DND-41 (cell line): ENCODE measurements around the gene DNAJC17.

ENCODE experiments used
- ATAC-seq: fragments of 200-7000 bp; cut with Tn5 transposase; 3 replicates; pipeline ENCODE4 v1.9.1; 2021; ENCODE audit warnings: low read depth; ENCODE audit not compliant: insufficient read depth
- DNase-seq: peaks from one replicate; pipeline ENCODE4 v3.0.0-alpha.2; 2020
- H2AFZ ChIP-seq: 2 replicates; pipeline ENCODE4 v1.6.0; 2012; ENCODE audit warnings: low read depth, low read length
- H3K27ac ChIP-seq: 2 replicates; pipeline ENCODE4 v1.5.1; 2012; ENCODE audit warnings: low read length, inconsistent platforms
- H3K27me3 ChIP-seq: fragments of 200-600 bp; sonication (generic); 2 replicates; pipeline ENCODE4 v1.6.0; 2012; ENCODE audit warnings: low read length, mild to moderate bottlenecking, inconsistent platforms; ENCODE audit not compliant: insufficient read depth, poor library complexity
- H3K36me3 ChIP-seq: 2 replicates; pipeline ENCODE4 v1.5.1; 2012; ENCODE audit warnings: low read length, inconsistent platforms; ENCODE audit not compliant: insufficient read depth
- H3K4me1 ChIP-seq: 2 replicates; pipeline ENCODE4 v1.5.1; 2012; ENCODE audit warnings: mild to moderate bottlenecking, low read length; ENCODE audit not compliant: insufficient read depth
- H3K4me2 ChIP-seq: 2 replicates; pipeline ENCODE4 v1.6.0; 2012; ENCODE audit warnings: mild to moderate bottlenecking, moderate library complexity, low read length, inconsistent platforms; ENCODE audit not compliant: insufficient read depth
- H3K4me3 ChIP-seq, 2 experiments: fragments of 200-600 bp in 1 of 2; shearing (Covaris generic) in 1 of 2; 2 replicates each; pipeline ENCODE4 v1.5.1; 2012 to 2016; ENCODE audit warnings: inconsistent platforms in 2 of 2, low read length in 2 of 2, mild to moderate bottlenecking in 2 of 2, low read depth in 1 of 2, moderate library complexity in 1 of 2
- H3K79me2 ChIP-seq: 2 replicates; pipeline ENCODE4 v1.6.0; 2012; ENCODE audit warnings: low read length, inconsistent platforms; ENCODE audit not compliant: insufficient read depth
- H3K9ac ChIP-seq: 2 replicates; pipeline ENCODE4 v1.6.0; 2012; ENCODE audit warnings: low read depth, mild to moderate bottlenecking, inconsistent platforms, low read length, moderate library complexity
- H3K9me3 ChIP-seq: 2 replicates; pipeline ENCODE4 v1.5.1; 2012; ENCODE audit warnings: low read length, moderate library complexity, mild to moderate bottlenecking, inconsistent platforms; ENCODE audit not compliant: insufficient read depth, severe bottlenecking
- H4K20me1 ChIP-seq: 2 replicates; pipeline ENCODE4 v1.6.0; 2012; ENCODE audit warnings: low read length; ENCODE audit not compliant: insufficient read depth
- EZH2 ChIP-seq: IDR thresholded peaks from 3 replicates; pipeline ENCODE4 v1.6.1; 2012; ENCODE audit warnings: borderline replicate concordance, low read depth, mild to moderate bottlenecking, moderate library complexity, low read length, inconsistent platforms; ENCODE audit not compliant: severe bottlenecking
- TF ChIP-seq, protein P1 (sequence below): IDR thresholded peaks from 2 replicates; pipeline ENCODE4 v1.5.1; 2012; ENCODE audit warnings: borderline replicate concordance, low read length, moderate library complexity, mild to moderate bottlenecking; ENCODE audit not compliant: poor library complexity, severe bottlenecking; ENCODE audit errors: extremely low read depth

The DNAJC17 gene

DNA sequence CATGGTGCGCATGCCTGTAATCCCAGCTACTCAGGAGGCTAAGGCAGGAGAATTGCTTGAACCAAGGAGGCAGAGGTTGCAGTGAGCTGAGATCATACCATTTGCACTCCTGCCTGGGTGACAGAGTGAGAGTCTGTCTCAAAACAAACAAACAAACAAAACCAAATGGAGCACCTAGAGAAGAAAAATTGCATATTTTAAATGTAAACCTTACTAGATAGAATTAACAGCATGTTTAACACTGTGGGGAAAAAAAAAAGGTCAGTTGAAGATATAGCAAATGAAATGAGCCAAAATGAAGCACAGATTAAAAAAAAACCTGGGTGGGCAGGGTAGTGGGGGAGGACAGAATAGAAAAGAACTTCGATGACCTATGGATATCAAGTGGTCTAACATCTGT, 13.9 kb upstream of the DNAJC17 start:
- no peaks in the 10 kb centered on the region for H3K27me3 ChIP-seq
- ATAC-seq (no peak), DNase-seq (no peak)
- H3K4me1 ChIP-seq, result no peaks in the 10 kb centered on the region
- no peak overlapping the region for H3K4me2 ChIP-seq
- H3K79me2 ChIP-seq, result no peaks in the 10 kb centered on the region
- no peak for TF ChIP-seq EZH2
- TF ChIP-seq, protein P1, sequence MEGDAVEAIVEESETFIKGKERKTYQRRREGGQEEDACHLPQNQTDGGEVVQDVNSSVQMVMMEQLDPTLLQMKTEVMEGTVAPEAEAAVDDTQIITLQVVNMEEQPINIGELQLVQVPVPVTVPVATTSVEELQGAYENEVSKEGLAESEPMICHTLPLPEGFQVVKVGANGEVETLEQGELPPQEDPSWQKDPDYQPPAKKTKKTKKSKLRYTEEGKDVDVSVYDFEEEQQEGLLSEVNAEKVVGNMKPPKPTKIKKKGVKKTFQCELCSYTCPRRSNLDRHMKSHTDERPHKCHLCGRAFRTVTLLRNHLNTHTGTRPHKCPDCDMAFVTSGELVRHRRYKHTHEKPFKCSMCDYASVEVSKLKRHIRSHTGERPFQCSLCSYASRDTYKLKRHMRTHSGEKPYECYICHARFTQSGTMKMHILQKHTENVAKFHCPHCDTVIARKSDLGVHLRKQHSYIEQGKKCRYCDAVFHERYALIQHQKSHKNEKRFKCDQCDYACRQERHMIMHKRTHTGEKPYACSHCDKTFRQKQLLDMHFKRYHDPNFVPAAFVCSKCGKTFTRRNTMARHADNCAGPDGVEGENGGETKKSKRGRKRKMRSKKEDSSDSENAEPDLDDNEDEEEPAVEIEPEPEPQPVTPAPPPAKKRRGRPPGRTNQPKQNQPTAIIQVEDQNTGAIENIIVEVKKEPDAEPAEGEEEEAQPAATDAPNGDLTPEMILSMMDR, result no peak
- no peak overlapping the region for H3K9ac ChIP-seq
- no peak overlapping the region for H3K27ac ChIP-seq
- H3K36me3 ChIP-seq, result no peaks in the 10 kb centered on the region
- no peak overlapping the region for H3K4me3 ChIP-seq
- no peaks in the 10 kb centered on the region for H3K9me3 ChIP-seq
- H2AFZ ChIP-seq, result no peak overlapping the region
- no peaks in the 10 kb centered on the region for H4K20me1 ChIP-seq

GRCh38 chr15:40819048-40819447, 11.8 kb upstream of the DNAJC17 start:
- TF ChIP-seq, protein P1, result no peak
- TF ChIP-seq EZH2, result no peak
- no peak for ATAC-seq

GRCh38 chr15:40815042-40815698, 7.9 kb upstream of the DNAJC17 start:
- Histone ChIP-seq H3K4me1 (no peaks in the 10 kb centered on the region), H3K27ac (no peak overlapping the region), H3K4me3 (no peak overlapping the region), H3K4me2 (no peak overlapping the region), H2AFZ (no peak overlapping the region), H3K9ac (no peak overlapping the region), H3K36me3 (peaks cover 34% of the 10 kb centered on the region), H3K27me3 (no peaks in the 10 kb centered on the region), H4K20me1 (no peaks in the 10 kb centered on the region), H3K9me3 (no peaks in the 10 kb centered on the region), H3K79me2 (no peaks in the 10 kb centered on the region)
- ATAC-seq, result no peak
- no peak for DNase-seq
- TF ChIP-seq EZH2, result no peak
- TF ChIP-seq, protein P1, result no peak

More at GRCh38 chr15:40819048-40819447, 11.8 kb upstream of the DNAJC17 start:
- Histone ChIP-seq H4K20me1 (no peaks in the 10 kb centered on the region), H3K4me3 (no peak overlapping the region), H3K9me3 (no peaks in the 10 kb centered on the region), H3K27ac (no peak overlapping the region), H3K4me1 (no peaks in the 10 kb centered on the region), H3K79me2 (no peaks in the 10 kb centered on the region), H3K4me2 (no peak overlapping the region), H3K9ac (no peak overlapping the region), H3K27me3 (no peaks in the 10 kb centered on the region), H2AFZ (no peak overlapping the region), H3K36me3 (peaks cover 5% of the 10 kb centered on the region; the same call in 1 of the 2 replicates)
- no peak for DNase-seq
